H9 (cell line): Measurements from ENCODE around the gene TMEM106C. TPM values are rescaled to one million over a fixed set of nuclear protein-coding genes. Genes with fewer than 3 reads are reported as not detected.

Source experiments
- DNase-seq: peaks from one replicate; pipeline ENCODE4 v3.0.0-alpha.2; 2017
- H2AFZ ChIP-seq: one replicate; pipeline ENCODE4 v1.6.1; 2013; ENCODE audit warnings: mild to moderate bottlenecking, low read length, control low read depth, moderate library complexity
- H2AK5ac ChIP-seq: 2 replicates; pipeline ENCODE4 v1.6.1; 2013; ENCODE audit warnings: low read length, control low read depth, mixed read lengths; ENCODE audit not compliant: insufficient read length
- H2BK120ac ChIP-seq: one replicate; pipeline ENCODE4 v1.6.1; 2013; ENCODE audit warnings: low read depth, mild to moderate bottlenecking, low read length, control low read depth, inconsistent platforms; ENCODE audit not compliant: poor library complexity, severe bottlenecking
- H2BK12ac ChIP-seq: 2 replicates; pipeline ENCODE4 v1.6.1; 2013; ENCODE audit warnings: low read length, control low read depth, mixed read lengths, low read depth; ENCODE audit not compliant: insufficient read length
- H2BK15ac ChIP-seq: 2 replicates; pipeline ENCODE4 v1.6.1; 2013; ENCODE audit warnings: low read depth, low read length, control low read depth
- H2BK20ac ChIP-seq: one replicate; pipeline ENCODE4 v1.6.1; 2013; ENCODE audit warnings: low read depth, mild to moderate bottlenecking, low read length, control low read depth, inconsistent platforms; ENCODE audit not compliant: poor library complexity, severe bottlenecking
- H2BK5ac ChIP-seq: 2 replicates; pipeline ENCODE4 v1.6.1; 2013; ENCODE audit warnings: low read length, control low read depth, mixed read lengths; ENCODE audit not compliant: insufficient read length
- H3K14ac ChIP-seq: 2 replicates; pipeline ENCODE4 v1.6.1; 2013; ENCODE audit warnings: low read length, control low read depth; ENCODE audit not compliant: insufficient read depth
- H3K18ac ChIP-seq: 2 replicates; pipeline ENCODE4 v1.6.1; 2013; ENCODE audit warnings: low read depth, mild to moderate bottlenecking, mixed read lengths, low read length, control low read depth; ENCODE audit not compliant: insufficient read length
- H3K23ac ChIP-seq: 2 replicates; pipeline ENCODE4 v1.6.1; 2013; ENCODE audit warnings: low read length, control low read depth, mixed read lengths, low read depth; ENCODE audit not compliant: insufficient read length
- H3K23me2 ChIP-seq: 2 replicates; pipeline ENCODE4 v1.6.1; 2013; ENCODE audit warnings: low read depth, mild to moderate bottlenecking, mixed read lengths, low read length, control low read depth; ENCODE audit not compliant: insufficient read length, poor library complexity, severe bottlenecking
- H3K27ac ChIP-seq: 2 replicates; pipeline ENCODE4 v1.5.1; 2013; ENCODE audit warnings: low read length, control low read depth, mixed read lengths, low read depth; ENCODE audit not compliant: insufficient read length
- H3K27me3 ChIP-seq: 2 replicates; pipeline ENCODE4 v1.6.1; 2013; ENCODE audit warnings: low read length, control low read depth, inconsistent platforms; ENCODE audit not compliant: insufficient read depth
- H3K4ac ChIP-seq: 2 replicates; pipeline ENCODE4 v1.6.1; 2013; ENCODE audit warnings: low read depth, mild to moderate bottlenecking, control low read depth, inconsistent platforms, low read length, moderate library complexity
- H3K4me1 ChIP-seq: 2 replicates; pipeline ENCODE4 v1.6.1; 2013; ENCODE audit warnings: low read length, control low read depth, inconsistent platforms; ENCODE audit not compliant: insufficient read depth
- H3K4me2 ChIP-seq: 2 replicates; pipeline ENCODE4 v1.6.1; 2013; ENCODE audit warnings: low read length, control low read depth, mixed read lengths; ENCODE audit not compliant: insufficient read length, insufficient read depth
- H3K56ac ChIP-seq: 2 replicates; pipeline ENCODE4 v1.6.1; 2013; ENCODE audit warnings: low read depth, mild to moderate bottlenecking, mixed read lengths, low read length, control low read depth; ENCODE audit not compliant: insufficient read length
- H3K79me1 ChIP-seq: 2 replicates; pipeline ENCODE4 v1.6.1; 2013; ENCODE audit warnings: low read depth, mild to moderate bottlenecking, moderate library complexity, low read length, control low read depth, inconsistent platforms; ENCODE audit not compliant: insufficient read depth, poor library complexity, severe bottlenecking
- H3K79me2 ChIP-seq: 2 replicates; pipeline ENCODE4 v1.6.1; 2013; ENCODE audit warnings: low read length, control low read depth, inconsistent platforms; ENCODE audit not compliant: insufficient read depth
- H3K9ac ChIP-seq: 2 replicates; pipeline ENCODE4 v1.6.1; 2013; ENCODE audit warnings: low read length, control low read depth, mixed read lengths; ENCODE audit not compliant: insufficient read length; ENCODE audit errors: extremely low read depth
- H3K9me3 ChIP-seq: one replicate; pipeline ENCODE4 v1.6.1; 2013; ENCODE audit warnings: low read depth, low read length, inconsistent platforms; ENCODE audit not compliant: control insufficient read depth
- H3T11ph ChIP-seq: one replicate; pipeline ENCODE4 v1.6.1; 2013; ENCODE audit warnings: mild to moderate bottlenecking, low read length, control low read depth, inconsistent platforms
- H4K20me1 ChIP-seq: one replicate; pipeline ENCODE4 v1.6.1; 2013; ENCODE audit not compliant: control insufficient read depth, insufficient read length, insufficient read depth
- H4K5ac ChIP-seq: 2 replicates; pipeline ENCODE4 v1.6.1; 2013; ENCODE audit warnings: low read depth, mild to moderate bottlenecking, mixed read lengths, low read length, control low read depth; ENCODE audit not compliant: insufficient read length
- H4K8ac ChIP-seq: replicated peaks from 2 replicates; pipeline ENCODE4 v1.6.1; 2013; ENCODE audit warnings: low read length, control low read depth, mixed read lengths, low read depth; ENCODE audit not compliant: insufficient read length
- H4K91ac ChIP-seq: 2 replicates; pipeline ENCODE4 v1.6.1; 2013; ENCODE audit warnings: low read depth, mild to moderate bottlenecking, moderate library complexity, mixed read lengths, low read length, control low read depth; ENCODE audit not compliant: insufficient read length
- H3K27ac Mint-ChIP-seq, 3 experiments: 2 replicates in 2 of 3; 3 replicates in 1 of 3; pipeline ENCODE4 v1.8.0; 2020 to 2021; ENCODE audit warnings: mixed read lengths in 3 of 3, mild to moderate bottlenecking in 1 of 3, moderate library complexity in 1 of 3
- H3K27me3 Mint-ChIP-seq: 2 replicates; pipeline ENCODE4 v1.8.0; 2021; ENCODE audit warnings: low read depth, mild to moderate bottlenecking, moderate library complexity, mixed read lengths
- H3K36me3 Mint-ChIP-seq, 3 experiments: 2 replicates in 2 of 3; 3 replicates in 1 of 3; pipeline ENCODE4 v1.8.0; 2020 to 2021; ENCODE audit warnings: low read depth in 3 of 3, mixed read lengths in 3 of 3; ENCODE audit not compliant: insufficient read depth in 1 of 3
- H3K4me1 Mint-ChIP-seq, 2 experiments: 2 replicates each; pipeline ENCODE4 v1.8.0; 2020; ENCODE audit warnings: mixed read lengths in 2 of 2
- H3K4me3 Mint-ChIP-seq, 2 experiments: 2 replicates in 1 of 2; 3 replicates in 1 of 2; pipeline ENCODE4 v1.8.0; 2020 to 2021; ENCODE audit warnings: mild to moderate bottlenecking in 2 of 2, mixed read lengths in 2 of 2, moderate library complexity in 1 of 2
- H3K9me3 Mint-ChIP-seq, 2 experiments: 2 replicates in 1 of 2; 3 replicates in 1 of 2; pipeline ENCODE4 v1.8.0; 2020; ENCODE audit warnings: mild to moderate bottlenecking in 2 of 2, mixed read lengths in 2 of 2, moderate library complexity in 1 of 2
- CTCF ChIP-seq: fragments of 200-600 bp; sonication (generic); conservative IDR thresholded peaks from 3 replicates; pipeline ENCODE4 v1.8.0; 2021; ENCODE audit warnings: antibody characterized with exemption, mild to moderate bottlenecking
- WGBS: extraction: QIAGEN DNeasy Blood & Tissue Kit; methylation state at CpG from one replicate; pipeline ENCODE4 v1.1.7; 2013; ENCODE audit warnings: missing lambda C conversion rate, low lambda C conversion rate, mixed read lengths; ENCODE audit not compliant: insufficient read length; ENCODE audit errors: extremely low coverage; 5-methylcytosine and 5-hydroxymethylcytosine counted together
- total RNA-seq: library from RNA; stranded (reverse); gene quantifications from 2 replicates; pipeline ENCODE4 v1.2.1, GENCODE V29; 2021

TMEM106C gene
- total RNA-seq, 1 experiment from 2014 or later, result 43.7 TPM

DNA sequence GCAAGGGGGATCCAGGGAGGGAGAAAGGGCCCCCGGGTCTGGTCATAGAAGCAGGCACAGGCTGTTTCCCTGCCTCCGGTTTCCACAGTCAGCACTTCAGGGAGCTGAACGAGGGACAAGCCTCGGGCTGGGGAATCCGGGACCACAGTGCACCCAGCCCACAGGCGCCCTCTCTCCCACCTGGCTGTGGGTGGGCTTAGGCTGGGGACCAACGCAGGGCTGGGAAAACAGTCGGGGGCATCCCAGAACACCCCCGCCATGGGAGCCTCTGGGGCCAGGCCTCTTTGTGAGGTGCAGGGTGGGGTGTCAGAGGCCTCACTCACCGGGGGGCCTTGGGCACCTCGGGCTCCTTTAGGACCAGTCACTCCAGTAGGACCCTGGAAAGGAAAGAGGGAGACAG, 16.3 kb downstream of the TMEM106C start:
- Histone ChIP-seq H2BK15ac (no peak overlapping the region), H4K91ac (no peak overlapping the region), H3K4me1 (no peaks in the 10 kb centered on the region), H3K27ac (no peak overlapping the region), H2AK5ac (no peak overlapping the region), H2BK20ac (no peak overlapping the region), H3K23ac (no peak overlapping the region), H3K79me1 (no peaks in the 10 kb centered on the region), H3K56ac (no peak overlapping the region), H4K5ac (no peak overlapping the region), H3K79me2 (no peaks in the 10 kb centered on the region), H2BK120ac (no peak overlapping the region), H3K9ac (no peak overlapping the region), H4K8ac (no peak overlapping the region), H2BK12ac (no peak overlapping the region), H3K4me2 (no peak overlapping the region), H3K14ac (no peak overlapping the region), H2BK5ac (no peak overlapping the region), H3K27me3 (no peaks in the 10 kb centered on the region), H3T11ph (no peak overlapping the region), H3K4ac (no peak overlapping the region), H3K18ac (no peak overlapping the region), H3K23me2 (no peaks in the 10 kb centered on the region), H2AFZ (no peak overlapping the region), H3K9me3 (no peaks in the 10 kb centered on the region), H4K20me1 (no peaks in the 10 kb centered on the region)
- H3K27ac Mint-ChIP-seq, result no peak overlapping the region
- no peak for TF ChIP-seq CTCF
- no peaks in the 10 kb centered on the region for H3K9me3 Mint-ChIP-seq
- no peak overlapping the region for H3K4me3 Mint-ChIP-seq
- H3K4me1 Mint-ChIP-seq, result peaks cover 4 to 6% of the 10 kb centered on the region in 2 experiments; a peak in 2 of 4 replicates
- H3K27me3 Mint-ChIP-seq, result peaks cover 67% of the 10 kb centered on the region
- no peak for DNase-seq
- H3K36me3 Mint-ChIP-seq, result peaks cover 0 to 1% (median under 1%) of the 10 kb centered on the region in 3 experiments; a peak in 2 of 7 replicates
- WGBS, result no CpG with 5 or more reads among the region's 11 CpGs
